ENCODE measurements around the gene HMSD.

Gene HMSD

GRCh38 chr18:63997041-63997440 is 47.9 kb downstream of the HMSD start:
- no peak for DNase-seq

DNA sequence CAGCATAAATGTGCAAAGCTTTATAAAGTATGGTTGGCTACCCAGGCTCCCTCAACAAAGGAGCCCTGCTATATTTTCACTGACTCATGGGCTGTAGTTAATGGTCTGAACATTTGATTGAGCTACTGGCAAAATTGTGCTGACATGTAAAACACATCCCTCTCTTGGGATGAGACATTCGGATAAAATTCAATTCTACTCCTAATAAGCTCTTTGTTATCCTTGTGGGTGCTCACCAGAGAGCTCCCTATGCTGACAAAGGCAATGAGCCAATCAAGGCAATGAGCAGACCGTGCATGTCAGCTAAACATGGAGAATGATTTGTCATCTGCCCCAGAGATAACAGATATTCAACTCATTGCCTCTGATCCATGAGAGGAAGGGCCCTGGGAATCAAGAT is 48.5 kb downstream of the HMSD start:
- no peak for DNase-seq

DNA sequence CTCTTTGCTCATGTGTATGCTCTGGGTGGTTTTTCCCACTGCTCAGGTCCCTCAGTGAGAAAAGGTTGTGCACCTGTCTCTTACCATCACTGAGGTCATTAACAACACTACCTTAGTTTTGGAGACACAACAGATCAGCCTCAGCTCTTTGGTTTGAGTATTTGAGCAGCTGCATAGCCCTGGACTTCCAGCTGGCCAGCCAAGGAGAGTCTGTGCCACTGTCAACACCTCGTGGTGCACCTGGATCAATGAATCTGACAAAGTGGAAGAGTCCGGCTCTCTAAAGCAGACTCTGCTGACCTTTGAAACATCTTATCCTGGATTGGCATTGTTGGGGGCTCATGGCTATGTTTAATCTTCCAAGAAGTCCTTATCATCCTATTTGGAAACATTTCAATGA is 50.8 kb downstream of the HMSD start:
- no peak for DNase-seq

DNA sequence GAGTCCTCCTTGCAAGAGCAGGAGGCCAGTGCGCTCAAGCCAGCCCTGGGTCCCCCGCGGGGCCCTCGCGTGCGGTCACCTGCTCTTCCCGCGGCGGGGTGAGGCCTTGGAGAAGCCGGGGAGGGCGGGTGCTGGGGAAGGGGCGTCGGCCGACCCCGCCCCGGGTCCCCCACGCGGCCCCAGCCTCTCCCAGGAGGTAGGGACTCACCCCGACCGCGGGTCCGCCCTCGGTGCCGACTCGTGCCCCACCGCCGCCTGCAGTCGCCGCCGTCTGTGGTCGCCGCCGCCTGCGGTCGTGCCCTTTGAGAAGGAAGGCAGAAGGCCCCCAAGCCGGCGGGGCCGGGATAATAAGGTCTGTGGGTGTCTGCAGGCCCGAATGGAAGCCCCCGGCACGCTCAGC is 53.5 kb downstream of the HMSD start:
- DNase-seq, result no peak

GRCh38 chr18:64009305-64009704 is 60.2 kb downstream of the HMSD start:
- DNase-seq, result no peak
